ENCODE data around the gene SND1.

The SND1 gene

GRCh38 chr7:128025819-128026218, 373.8 kb downstream of the SND1 start:
- no peak overlapping the region for H3K4me2 ChIP-seq (ENCODE audit: low read length)
- H4K20me1 ChIP-seq (ENCODE audit: control insufficient read depth, insufficient read depth, low read depth, low read length), result peaks cover 6% of the 10 kb centered on the region; the same call in 1 of the 2 replicates
- no peak overlapping the region for H3K27ac ChIP-seq (ENCODE audit: low read depth, low read length)
- H3K79me2 ChIP-seq (ENCODE audit: control insufficient read depth, low read length), result no peaks in the 10 kb centered on the region
- peaks cover 18% of the 10 kb centered on the region for H3K4me1 ChIP-seq (ENCODE audit: control insufficient read depth, low read length)
- H3K27me3 ChIP-seq (ENCODE audit: control insufficient read depth, low read length), result no peaks in the 10 kb centered on the region
- no peaks in the 10 kb centered on the region for H3K9me2 ChIP-seq (replicated peaks; ENCODE audit: control insufficient read depth, low read length)
- no peak overlapping the region for H3K4me3 ChIP-seq (ENCODE audit: low read length)
- no peaks in the 10 kb centered on the region for H3K9me3 ChIP-seq (ENCODE audit: control insufficient read depth, insufficient read depth, low read length)
- H3F3A ChIP-seq (ENCODE audit: control insufficient read depth, insufficient read depth), result peaks cover 4% of the 10 kb centered on the region; the same call in 1 of the 2 replicates
- TF ChIP-seq CTCF (IDR thresholded peaks at IDR 0.05; ENCODE audit: low read depth, low read length, poor library complexity, severe bottlenecking) (no peak), EZH2phosphoT487 (IDR thresholded peaks at IDR 0.05; ENCODE audit: borderline replicate concordance, low read length) (no peak)
- peaks cover 18% of the 10 kb centered on the region for H3K36me3 ChIP-seq (ENCODE audit: control insufficient read depth, low read length)

DNA sequence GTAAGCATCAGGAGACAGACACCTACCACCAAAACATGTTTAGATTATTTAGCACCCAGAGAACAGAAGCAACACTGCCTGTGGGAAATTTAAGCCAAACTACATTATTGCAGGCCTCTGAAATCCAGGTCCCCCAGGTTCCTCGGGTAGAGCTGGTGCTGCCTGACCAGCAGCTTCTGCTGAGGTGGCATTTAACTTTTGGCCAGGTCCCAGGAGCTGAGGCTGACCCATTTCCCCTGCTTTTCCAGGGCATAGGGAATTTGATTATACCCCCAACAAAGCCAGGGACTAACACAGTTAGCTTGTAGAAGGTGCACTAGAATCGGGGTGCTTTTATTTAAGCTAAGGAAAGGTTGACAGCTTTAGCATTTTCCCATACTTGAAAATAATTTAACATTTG, 374.6 kb downstream of the SND1 start:
- no peaks in the 10 kb centered on the region for H3K79me2 ChIP-seq (ENCODE audit: control insufficient read depth, low read length)
- no peak overlapping the region for H3K4me3 ChIP-seq (ENCODE audit: low read length)
- no peaks in the 10 kb centered on the region for H3K9me3 ChIP-seq (ENCODE audit: control insufficient read depth, insufficient read depth, low read length)
- H3K27ac ChIP-seq (ENCODE audit: low read depth, low read length), result no peak overlapping the region
- no peaks in the 10 kb centered on the region for H3K9me2 ChIP-seq (replicated peaks; ENCODE audit: control insufficient read depth, low read length)
- H3K4me1 ChIP-seq (ENCODE audit: control insufficient read depth, low read length), result peaks cover 18% of the 10 kb centered on the region
- H3K36me3 ChIP-seq (ENCODE audit: control insufficient read depth, low read length), result peaks cover 14% of the 10 kb centered on the region
- peaks cover 4% of the 10 kb centered on the region; the same call in 1 of the 2 replicates for H3F3A ChIP-seq (ENCODE audit: control insufficient read depth, insufficient read depth)
- H3K27me3 ChIP-seq (ENCODE audit: control insufficient read depth, low read length), result no peaks in the 10 kb centered on the region
- H4K20me1 ChIP-seq (ENCODE audit: control insufficient read depth, insufficient read depth, low read depth, low read length), result peaks cover 6% of the 10 kb centered on the region; the same call in 1 of the 2 replicates
- H3K4me2 ChIP-seq (ENCODE audit: low read length), result no peak overlapping the region
- TF ChIP-seq CTCF (IDR thresholded peaks at IDR 0.05; ENCODE audit: low read depth, low read length, poor library complexity, severe bottlenecking), result no peak
- TF ChIP-seq EZH2phosphoT487 (IDR thresholded peaks at IDR 0.05; ENCODE audit: borderline replicate concordance, low read length), result no peak

DNA sequence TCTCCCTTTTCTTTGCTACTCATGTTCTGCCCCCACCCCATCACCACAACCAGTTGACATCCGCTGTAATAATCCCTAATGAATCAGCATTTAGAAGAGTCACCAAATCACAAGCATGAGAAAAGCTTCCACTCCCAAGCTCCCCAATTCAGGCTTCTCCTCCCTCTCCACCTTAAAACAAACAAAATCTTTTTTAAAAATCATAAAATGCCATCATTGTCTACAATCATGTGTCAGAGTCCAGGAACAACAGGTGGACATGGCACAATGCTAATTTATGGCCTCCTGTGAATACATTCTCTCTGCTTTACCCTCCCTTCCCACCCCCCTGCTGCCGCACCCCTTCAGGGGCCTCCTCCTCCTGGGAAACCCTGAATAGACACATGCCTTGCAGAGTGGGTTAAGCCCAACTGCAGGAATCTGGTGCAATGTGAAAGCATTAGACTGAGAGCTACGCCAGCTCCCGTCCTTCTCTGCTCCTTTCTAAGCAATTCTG, 375.5 kb downstream of the SND1 start:
- no peak overlapping the region for H3K4me2 ChIP-seq (ENCODE audit: low read length)
- no peaks in the 10 kb centered on the region for H3K9me2 ChIP-seq (replicated peaks; ENCODE audit: control insufficient read depth, low read length)
- TF ChIP-seq CTCF (IDR thresholded peaks at IDR 0.05; ENCODE audit: low read depth, low read length, poor library complexity, severe bottlenecking) (no peak), EZH2phosphoT487 (IDR thresholded peaks at IDR 0.05; ENCODE audit: borderline replicate concordance, low read length) (no peak)
- no peak overlapping the region for H3K4me3 ChIP-seq (ENCODE audit: low read length)
- no peak overlapping the region for H3K27ac ChIP-seq (ENCODE audit: low read depth, low read length)
- peaks cover 20% of the 10 kb centered on the region for H3K4me1 ChIP-seq (ENCODE audit: control insufficient read depth, low read length)
- H3K9me3 ChIP-seq (ENCODE audit: control insufficient read depth, insufficient read depth, low read length), result no peaks in the 10 kb centered on the region
- H4K20me1 ChIP-seq (ENCODE audit: control insufficient read depth, insufficient read depth, low read depth, low read length), result peaks cover 7% of the 10 kb centered on the region; the same call in 1 of the 2 replicates
- peaks cover under 1% of the 10 kb centered on the region; the same call in 1 of the 2 replicates for H3K79me2 ChIP-seq (ENCODE audit: control insufficient read depth, low read length)
- peaks cover 14% of the 10 kb centered on the region for H3K36me3 ChIP-seq (ENCODE audit: control insufficient read depth, low read length)
- peaks cover 4% of the 10 kb centered on the region; the same call in 1 of the 2 replicates for H3F3A ChIP-seq (ENCODE audit: control insufficient read depth, insufficient read depth)
- H3K27me3 ChIP-seq (ENCODE audit: control insufficient read depth, low read length), result no peaks in the 10 kb centered on the region
